Heart right ventricle (tissue), 16 donors: ENCODE measurements around the gene IKZF3. TPM values are rescaled to one million over a fixed set of nuclear protein-coding genes. Genes with fewer than 3 reads are reported as not detected.

Experiments used
- ATAC-seq, 8 donors: fragments of 200-7000 bp; cut with Tn5 transposase; one replicate each; pipeline ENCODE4 v1.9.1; 2020; ENCODE audit warnings: mild to moderate bottlenecking in 8 of 8, moderate library complexity in 8 of 8, moderate number of reproducible peaks in 1 of 8
- DNase-seq, 2 donors: peaks; one replicate each; pipeline ENCODE4 v3.0.0-alpha.2; 2020
- H3K27ac ChIP-seq, 10 donors: fragments of 200-600 bp; sonication (generic) in 2 of 10; one replicate each; pipeline versions ENCODE4 v1.5.0 to v1.8.0; 2020 to 2022; ENCODE audit warnings: mild to moderate bottlenecking in 3 of 10
- H3K27me3 ChIP-seq, 7 donors: fragments of 200-600 bp; one replicate each; pipeline ENCODE4 v1.8.0; 2021 to 2022; ENCODE audit warnings: mild to moderate bottlenecking in 2 of 7
- H3K36me3 ChIP-seq, 9 donors: fragments of 200-600 bp; sonication (generic) in 1 of 9; one replicate each; pipeline versions ENCODE4 v1.5.0 to v1.8.0; 2020 to 2022; ENCODE audit warnings: mild to moderate bottlenecking in 2 of 9
- H3K4me1 ChIP-seq, 9 donors: fragments of 200-600 bp; sonication (generic) in 1 of 9; one replicate each; pipeline versions ENCODE4 v1.5.0 to v1.8.0; 2020 to 2022; ENCODE audit warnings: mild to moderate bottlenecking in 4 of 9
- H3K4me3 ChIP-seq, 10 donors: fragments of 200-600 bp; sonication (generic) in 2 of 10; one replicate each; pipeline versions ENCODE4 v1.5.0 to v1.8.0; 2020 to 2022; ENCODE audit warnings: mild to moderate bottlenecking in 7 of 10, moderate library complexity in 2 of 10
- H3K9me3 ChIP-seq, 11 donors: fragments of 200-600 bp in 10 of 11; sonication (generic) in 2 of 11; one replicate each; pipeline versions ENCODE4 v1.5.0 to v1.8.0; 2013 to 2022; ENCODE audit warnings: mild to moderate bottlenecking in 2 of 11, control low read depth in 1 of 11, moderate library complexity in 1 of 11
- WGBS, 2 donors: extraction: QIAGEN DNeasy Blood & Tissue Kit; methylation state at CpG; one replicate each; pipeline ENCODE4 v1.1.7; 2013; ENCODE audit warnings: inconsistent platforms in 1 of 2; 5-methylcytosine and 5-hydroxymethylcytosine counted together
- intact Hi-C, 10 donors: fragments of 100-400 bp; cut with DNase I; formaldehyde crosslinking; loops; one replicate each; pipeline versions ENCODE4 v1.11.1 to v1.14.2; 2022
- polyA plus RNA-seq, 2 donors: library from polyadenylated mRNA; stranded (reverse); fragments of 200-250 nt; gene quantifications; one replicate each; pipeline ENCODE4 v1.2.3, GENCODE V29; 2013
- total RNA-seq, 10 donors: library from RNA; stranded (reverse); fragmentation: NEBNext Ultra II Directional in 3 of 10; extraction: Animal tissue kit (Norgen Biotek cat#: 25700) in 3 of 10; gene quantifications; one replicate each; pipeline versions ENCODE4 v1.2.1 to v1.2.4, GENCODE V29; 2021 to 2023
- TF ChIP-seq, protein P1 (sequence below), 9 donors: fragments of 200-600 bp; sonication (generic) in 2 of 9; IDR thresholded peaks; one replicate each; pipeline versions ENCODE4 v1.5.0 to v1.8.0; 2021 to 2022; ENCODE audit warnings: antibody characterized with exemption in 9 of 9, mild to moderate bottlenecking in 5 of 9, moderate library complexity in 1 of 9
- donor health status: Arrhythmogenic right ventricular cardiomyopathy.
- donor health status: ischemic (EF 13 %, LVEDD 7.1; RV severe dilation, severe dysfunction).
- donor health status: healthy with polysubstance abuse.
- donor health status: DM: no; HTN: yes; CAD: no.
- donor health status: DM: no; HTN: no; CAD: no.
- donor health status: ischemic (EF 25% LVEDD 6.9; RV normal size, moderate dysfunction).
- donor health status: ischemic (EF 25% LVEDD 5.7; RV mildly dilated, moderate dysfunction).
- donor health status: healthy.
- donor health status: DM: yes; HTN: yes; CAD: no.
- donor health status: Ischemic cardiomyopathy.
- donor health status: ischemic (EF 35%, LVEDD 5.7; RV mildly dilated, moderate dysfunction).
- donor health status: nonischemic (EF 11% LVEDD 7.7; RV severe dilation, severe dysfunction).
- donor health status: DM: yes; HTN: yes; CAD: no.
- donor health status: PGD.
- donor health status: ischemic (EF 29% LVEDD 5.4; RV normal size, mild dysfunction).
- donor health status: nonischemic (EF 23%, LVEDD 6.1; RV moderate dilation, normal function).

The IKZF3 gene
- total and polyA plus RNA-seq, 12 donors, result 0.06 to 5.0 (median 0.26) TPM

DNA sequence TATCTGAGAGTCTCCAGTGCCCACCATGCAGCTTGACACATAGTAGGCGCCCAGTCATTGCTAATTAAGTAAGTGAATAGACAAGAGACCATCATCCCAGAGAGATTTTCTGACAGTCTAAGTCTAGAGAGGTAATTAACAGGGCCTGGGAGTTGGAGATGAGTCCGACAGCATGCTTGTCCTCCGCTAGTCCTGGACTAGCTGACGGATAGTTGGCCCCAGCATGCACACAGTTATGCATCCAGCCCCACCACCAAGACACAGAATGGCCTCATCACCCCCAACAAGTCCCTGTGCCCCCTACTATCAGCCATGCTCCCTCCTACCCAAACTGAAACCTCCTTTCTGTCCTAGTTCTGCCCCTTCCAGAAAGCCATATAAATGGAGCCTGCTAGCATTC is 116.4 kb downstream of the IKZF3 start:
- DNase-seq (no peak), ATAC-seq (no peak)
- intact Hi-C loops, result loop anchor here in 2 of 10 donors (5.0 kb wide), 1 partner anchor 115 kb away; no protein-coding TSS in a partner anchor
- Histone ChIP-seq H3K9me3 (no peaks in the 10 kb centered on the region), H3K36me3 (no peaks in the 10 kb centered on the region), H3K4me1 (peaks cover 0 to 18% (median 0%) of the 10 kb centered on the region in 9 donors), H3K4me3 (no peak overlapping the region), H3K27me3 (peaks cover 0 to 17% (median 11%) of the 10 kb centered on the region in 7 donors), H3K27ac (no peak overlapping the region)
- TF ChIP-seq, protein P1, sequence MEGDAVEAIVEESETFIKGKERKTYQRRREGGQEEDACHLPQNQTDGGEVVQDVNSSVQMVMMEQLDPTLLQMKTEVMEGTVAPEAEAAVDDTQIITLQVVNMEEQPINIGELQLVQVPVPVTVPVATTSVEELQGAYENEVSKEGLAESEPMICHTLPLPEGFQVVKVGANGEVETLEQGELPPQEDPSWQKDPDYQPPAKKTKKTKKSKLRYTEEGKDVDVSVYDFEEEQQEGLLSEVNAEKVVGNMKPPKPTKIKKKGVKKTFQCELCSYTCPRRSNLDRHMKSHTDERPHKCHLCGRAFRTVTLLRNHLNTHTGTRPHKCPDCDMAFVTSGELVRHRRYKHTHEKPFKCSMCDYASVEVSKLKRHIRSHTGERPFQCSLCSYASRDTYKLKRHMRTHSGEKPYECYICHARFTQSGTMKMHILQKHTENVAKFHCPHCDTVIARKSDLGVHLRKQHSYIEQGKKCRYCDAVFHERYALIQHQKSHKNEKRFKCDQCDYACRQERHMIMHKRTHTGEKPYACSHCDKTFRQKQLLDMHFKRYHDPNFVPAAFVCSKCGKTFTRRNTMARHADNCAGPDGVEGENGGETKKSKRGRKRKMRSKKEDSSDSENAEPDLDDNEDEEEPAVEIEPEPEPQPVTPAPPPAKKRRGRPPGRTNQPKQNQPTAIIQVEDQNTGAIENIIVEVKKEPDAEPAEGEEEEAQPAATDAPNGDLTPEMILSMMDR (IDR thresholded peaks at IDR 0.05), result no peak
- WGBS, 2 donors, result 86 to 89% methylated on average over 4 of the region's 4 CpGs

DNA sequence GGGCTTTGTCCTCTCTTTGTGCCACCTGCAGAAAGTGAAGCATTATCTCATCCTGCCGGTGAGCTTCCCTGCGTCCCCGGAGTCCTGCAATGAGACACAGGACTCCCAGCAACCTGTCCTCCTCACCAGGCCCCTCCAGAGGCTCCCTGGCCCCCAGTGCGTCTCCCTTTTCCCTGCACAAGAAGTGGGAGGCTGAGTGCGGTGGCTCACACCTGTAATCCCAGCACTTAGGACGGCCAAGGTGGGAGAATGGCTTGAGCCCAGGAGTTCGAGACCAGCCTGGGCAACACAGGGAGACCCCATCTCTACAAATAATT is 118.0 kb downstream of the IKZF3 start:
- no peaks in the 10 kb centered on the region for H3K9me3 ChIP-seq
- TF ChIP-seq, protein P1 (IDR thresholded peaks at IDR 0.05), result no peak
- intact Hi-C loops, result loop anchor here in 2 of 10 donors (5.0 kb wide), 1 partner anchor 114 kb away; no protein-coding TSS in a partner anchor
- no peak for ATAC-seq
- no peaks in the 10 kb centered on the region for H3K36me3 ChIP-seq
- peaks cover 0 to 30% (median 24%) of the 10 kb centered on the region in 7 donors for H3K27me3 ChIP-seq
- no peak for DNase-seq
- peaks cover 0 to 19% (median 5%) of the 10 kb centered on the region in 9 donors for H3K4me1 ChIP-seq
- H3K27ac ChIP-seq, result no peak overlapping the region
- WGBS, 2 donors, result 90 to 93% methylated on average over 7 of the region's 7 CpGs
- no peak overlapping the region for H3K4me3 ChIP-seq

DNA sequence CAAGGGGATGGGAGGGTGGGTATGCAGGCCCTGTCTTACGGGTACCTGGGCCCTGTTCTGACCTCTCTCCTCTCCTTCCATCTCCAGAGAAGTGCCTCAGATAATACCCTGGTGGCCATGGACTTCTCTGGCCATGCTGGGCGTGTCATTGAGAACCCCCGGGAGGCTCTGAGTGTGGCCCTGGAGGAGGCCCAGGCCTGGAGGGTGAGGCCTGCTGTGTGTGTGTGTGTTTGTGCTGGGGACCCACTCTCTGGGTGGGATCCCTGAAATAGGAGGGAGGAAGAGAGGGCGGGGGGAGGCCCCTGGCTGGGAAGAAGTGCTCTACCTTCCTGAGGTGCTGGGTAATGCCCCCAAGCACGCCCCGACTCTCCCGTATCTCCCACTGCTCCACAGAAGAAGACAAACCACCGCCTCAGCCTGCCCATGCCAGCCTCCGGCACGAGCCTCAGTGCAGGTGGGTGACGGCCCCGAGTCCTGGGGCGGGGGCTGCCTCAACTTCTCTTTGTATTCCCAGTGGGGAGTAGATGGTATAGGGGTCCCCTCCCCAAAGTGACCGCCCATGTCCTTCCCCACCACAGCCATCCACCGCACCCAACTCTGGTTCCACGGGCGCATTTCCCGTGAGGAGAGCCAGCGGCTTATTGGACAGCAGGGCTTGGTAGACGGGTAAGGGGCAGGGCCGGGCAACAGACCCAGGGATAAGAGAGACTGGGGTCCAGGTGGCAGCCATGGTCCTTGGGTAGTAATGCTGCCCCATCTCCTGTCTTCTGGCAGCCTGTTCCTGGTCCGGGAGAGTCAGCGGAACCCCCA is 118.6 kb downstream of the IKZF3 start:
- 92 to 94% methylated on average over 23 of the region's 23 CpGs for WGBS, 2 donors
- no peak overlapping the region for H3K27ac ChIP-seq
- ATAC-seq, result no peak
- H3K4me1 ChIP-seq, result peaks cover 0 to 21% (median 11%) of the 10 kb centered on the region in 9 donors
- peaks cover 0 to 36% (median 30%) of the 10 kb centered on the region in 7 donors for H3K27me3 ChIP-seq
- no peak overlapping the region for H3K4me3 ChIP-seq
- H3K9me3 ChIP-seq, result no peaks in the 10 kb centered on the region
- no peaks in the 10 kb centered on the region for H3K36me3 ChIP-seq
- TF ChIP-seq, protein P1 (IDR thresholded peaks at IDR 0.05), result no peak
- intact Hi-C loops, result loop anchor here in 2 of 10 donors (5.0 kb wide), 1 partner anchor 113 kb away; no protein-coding TSS in a partner anchor
- DNase-seq, result no peak

DNA sequence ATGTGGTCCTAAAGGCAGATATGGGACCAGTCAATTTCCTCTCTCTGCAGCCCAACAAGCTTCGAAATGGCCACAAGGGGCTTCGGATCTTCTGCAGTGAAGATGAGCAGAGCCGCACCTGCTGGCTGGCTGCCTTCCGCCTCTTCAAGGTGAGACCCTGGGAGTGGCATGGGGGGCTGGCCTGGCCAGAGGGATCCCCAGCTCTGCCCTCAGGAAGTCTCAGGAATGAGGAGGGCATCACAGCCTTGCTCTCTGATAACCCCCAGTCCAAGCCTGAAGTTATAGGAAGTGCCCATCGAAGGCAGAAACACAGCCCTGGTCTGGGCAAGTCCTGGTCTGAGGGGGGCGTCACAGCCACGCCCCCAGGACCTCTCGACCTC is 119.3 kb downstream of the IKZF3 start:
- intact Hi-C loops, result loop anchor here in 2 of 10 donors (5.0 kb wide), 1 partner anchor 113 kb away; no protein-coding TSS in a partner anchor
- DNase-seq (no peak), ATAC-seq (no peak)
- H3K9me3 ChIP-seq, result no peaks in the 10 kb centered on the region
- TF ChIP-seq, protein P1 (IDR thresholded peaks at IDR 0.05), result no peak
- no peak overlapping the region for H3K27ac ChIP-seq
- H3K36me3 ChIP-seq, result no peaks in the 10 kb centered on the region
- WGBS, 2 donors, result 76 to 83% methylated on average over 8 of the region's 8 CpGs
- H3K27me3 ChIP-seq, result peaks cover 0 to 43% (median 37%) of the 10 kb centered on the region in 7 donors
- H3K4me3 ChIP-seq, result no peak overlapping the region
- peaks cover 0 to 19% (median 15%) of the 10 kb centered on the region in 9 donors for H3K4me1 ChIP-seq
